Stimulated activated memory B cell treated with anti-CD40 and anti-IgM and Interleukin-4, amounts not matched to agents 10 μg/mL and 1 μg/mL and 100 μg/mL, for 72 hours (primary cell): ENCODE data around the gene SLCO4A1.

Experiments used
- ATAC-seq: fragments of 150-1000 bp; cut with Tn5 transposase; 2 replicates; pipeline ENCODE4 v1.10.0; 2021
- H3K27ac Mint-ChIP-seq: one replicate; pipeline ENCODE4 v1.8.0; 2022; ENCODE audit warnings: mild to moderate bottlenecking, mixed read lengths
- H3K27me3 Mint-ChIP-seq: one replicate; pipeline ENCODE4 v1.8.0; 2022; ENCODE audit warnings: mixed read lengths
- H3K36me3 Mint-ChIP-seq: one replicate; pipeline ENCODE4 v1.8.0; 2022; ENCODE audit warnings: mixed read lengths
- H3K4me1 Mint-ChIP-seq: one replicate; pipeline ENCODE4 v1.8.0; 2022; ENCODE audit warnings: mixed read lengths
- H3K4me3 Mint-ChIP-seq: one replicate; pipeline ENCODE4 v1.8.0; 2022; ENCODE audit warnings: mild to moderate bottlenecking, moderate library complexity, mixed read lengths
- H3K9me3 Mint-ChIP-seq: one replicate; pipeline ENCODE4 v1.8.0; 2022; ENCODE audit warnings: mixed read lengths

The SLCO4A1 gene

DNA sequence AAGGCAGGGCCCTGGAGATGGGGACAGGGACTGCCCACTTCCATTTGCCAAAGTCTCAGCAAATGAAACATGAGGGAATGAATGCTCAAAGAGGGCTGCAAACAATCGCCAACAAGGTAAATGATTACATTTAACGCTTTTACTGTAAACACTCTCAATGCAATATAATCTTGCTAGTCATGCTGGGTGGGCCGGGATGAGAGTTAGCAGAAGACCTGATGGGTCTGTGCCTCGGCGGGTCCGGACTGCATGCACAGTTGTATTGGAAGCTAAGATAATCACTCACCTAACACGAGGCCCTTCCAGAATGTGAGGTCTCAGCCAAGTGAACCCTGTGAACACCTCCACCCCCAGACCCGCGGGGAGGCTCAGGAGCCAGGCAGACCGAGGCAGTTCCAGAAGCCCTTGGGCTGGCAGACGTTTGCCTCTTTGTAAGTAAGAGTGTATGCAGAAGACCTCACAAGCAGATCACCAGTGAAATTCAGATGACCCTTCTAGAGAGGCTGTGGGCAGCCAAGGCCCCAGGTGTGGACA lies 4.7 kb upstream of the SLCO4A1 start:
- H3K4me1 Mint-ChIP-seq = peaks cover 12% of the 10 kb centered on the region
- no peak overlapping the region for H3K27ac Mint-ChIP-seq
- H3K36me3 Mint-ChIP-seq = no peaks in the 10 kb centered on the region
- H3K27me3 Mint-ChIP-seq = peaks cover 36% of the 10 kb centered on the region
- H3K4me3 Mint-ChIP-seq = no peak overlapping the region
- ATAC-seq = no peak
- no peaks in the 10 kb centered on the region for H3K9me3 Mint-ChIP-seq

DNA sequence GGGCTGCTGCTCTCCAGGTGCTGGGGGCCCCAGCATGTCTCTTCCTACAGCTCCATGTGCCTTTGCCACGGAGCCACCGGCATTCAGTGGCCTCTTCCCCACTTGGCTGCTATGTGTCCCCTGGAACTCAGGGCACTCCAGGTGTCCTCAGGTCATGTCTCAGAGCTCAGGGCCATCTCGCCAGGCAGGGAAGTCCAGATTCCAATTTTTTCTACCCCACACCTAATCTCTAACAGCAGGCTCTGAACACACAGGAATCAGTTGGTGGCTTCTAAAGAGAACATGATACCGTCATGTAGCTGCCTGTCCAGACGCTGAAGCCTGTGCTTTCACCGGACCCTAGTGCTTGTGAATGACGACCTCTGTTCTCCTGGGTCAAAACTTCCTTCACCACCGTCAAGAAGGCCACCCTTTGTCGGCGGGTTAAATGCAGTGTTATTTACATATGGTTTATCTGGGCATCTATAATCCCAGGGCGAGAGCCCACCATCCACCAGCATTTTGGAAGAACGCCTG lies 4.2 kb upstream of the SLCO4A1 start:
- H3K36me3 Mint-ChIP-seq = no peaks in the 10 kb centered on the region
- H3K4me1 Mint-ChIP-seq = peaks cover 10% of the 10 kb centered on the region
- H3K4me3 Mint-ChIP-seq = no peak overlapping the region
- ATAC-seq = no peak
- H3K27me3 Mint-ChIP-seq = peaks cover 30% of the 10 kb centered on the region
- H3K27ac Mint-ChIP-seq = no peak overlapping the region
- H3K9me3 Mint-ChIP-seq = no peaks in the 10 kb centered on the region

DNA sequence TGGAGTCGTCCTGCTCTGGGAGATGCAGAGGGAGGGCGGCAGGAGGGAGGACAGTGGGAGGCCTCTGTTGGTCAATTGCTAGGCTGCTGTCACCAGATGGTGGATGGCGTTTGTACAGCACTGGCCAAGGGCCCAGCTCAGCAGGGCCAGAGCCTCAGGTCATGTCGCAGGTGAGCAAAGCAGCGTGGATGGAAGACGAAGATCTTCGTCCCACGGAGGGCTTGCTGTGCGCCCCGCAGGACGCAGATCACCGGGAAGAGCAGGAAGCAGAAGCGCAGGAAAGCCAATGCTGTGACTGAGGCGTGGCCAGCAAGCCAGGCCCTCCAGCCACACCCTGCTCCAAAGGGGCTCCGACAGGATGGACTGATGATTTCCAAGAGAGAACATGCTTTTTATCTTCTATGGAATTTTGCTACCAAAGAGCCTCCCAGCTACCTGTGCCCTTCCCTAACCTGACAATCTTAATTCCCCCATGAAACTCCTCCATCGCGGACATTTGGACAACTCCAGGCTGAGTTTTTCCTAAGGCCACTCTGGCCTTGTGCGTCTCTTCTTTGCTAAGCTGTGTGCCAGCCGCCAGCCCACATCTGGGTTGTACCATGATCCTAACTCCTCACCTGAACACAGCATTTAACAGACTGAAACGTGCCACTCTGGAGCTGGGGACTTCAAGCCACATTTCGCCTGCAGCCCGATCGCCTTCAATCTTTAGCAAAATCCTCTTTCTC lies 3.5 kb upstream of the SLCO4A1 start:
- H3K27ac Mint-ChIP-seq = no peak overlapping the region
- H3K9me3 Mint-ChIP-seq = no peaks in the 10 kb centered on the region
- peaks cover 23% of the 10 kb centered on the region for H3K27me3 Mint-ChIP-seq
- peaks cover 17% of the 10 kb centered on the region for H3K4me1 Mint-ChIP-seq
- no peaks in the 10 kb centered on the region for H3K36me3 Mint-ChIP-seq
- ATAC-seq = no peak
- H3K4me3 Mint-ChIP-seq = no peak overlapping the region

DNA sequence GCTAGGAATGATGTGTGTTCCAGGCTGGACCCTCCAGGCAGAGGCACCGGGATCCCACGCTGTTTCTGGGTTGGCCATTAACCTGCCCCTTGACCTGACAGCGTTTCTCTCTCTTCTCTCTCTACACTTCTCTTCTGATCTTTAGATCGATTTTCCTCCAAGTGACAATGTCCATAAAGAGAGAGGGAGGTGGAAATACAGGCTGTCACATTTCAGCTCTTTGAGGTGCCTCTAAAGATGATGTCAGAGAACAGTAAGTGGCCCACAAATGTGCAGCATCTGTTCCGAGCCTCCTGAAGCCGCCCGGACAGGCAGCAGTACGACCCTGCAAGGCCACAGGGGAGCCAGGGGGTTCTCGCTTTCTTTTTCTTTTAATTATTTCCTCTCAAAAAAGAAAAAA lies 2.5 kb upstream of the SLCO4A1 start:
- Mint-ChIP-seq H3K27ac (no peak overlapping the region), H3K9me3 (no peaks in the 10 kb centered on the region), H3K4me3 (no peak overlapping the region), H3K27me3 (peaks cover 17% of the 10 kb centered on the region), H3K36me3 (no peaks in the 10 kb centered on the region), H3K4me1 (peaks cover 26% of the 10 kb centered on the region)
- no peak for ATAC-seq

DNA sequence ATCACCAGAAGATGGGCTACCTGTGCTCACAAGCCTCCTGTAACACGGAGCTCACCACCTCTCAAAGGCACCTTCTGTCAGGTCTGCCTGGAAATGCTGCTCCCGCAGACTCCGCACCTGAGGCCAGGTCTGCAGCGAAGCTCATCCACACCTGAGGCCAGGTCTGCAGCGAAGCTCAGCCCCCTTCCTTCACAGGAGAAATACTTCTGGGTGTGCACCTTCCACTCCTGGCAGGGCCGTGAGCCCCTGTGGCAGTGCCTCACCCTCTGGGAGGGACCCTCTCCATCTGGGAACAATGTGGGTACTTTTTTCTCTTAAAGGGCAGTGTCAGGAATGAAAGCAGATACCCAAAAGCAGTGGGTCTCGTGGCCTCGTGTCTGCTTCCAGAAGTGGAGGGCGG lies 1.4 kb upstream of the SLCO4A1 start:
- Mint-ChIP-seq H3K9me3 (no peaks in the 10 kb centered on the region), H3K27me3 (peaks cover 6% of the 10 kb centered on the region), H3K4me3 (no peak overlapping the region), H3K36me3 (no peaks in the 10 kb centered on the region), H3K27ac (peak overlapping the region; percentile 79), H3K4me1 (peaks cover 28% of the 10 kb centered on the region)
- no peak for ATAC-seq

DNA sequence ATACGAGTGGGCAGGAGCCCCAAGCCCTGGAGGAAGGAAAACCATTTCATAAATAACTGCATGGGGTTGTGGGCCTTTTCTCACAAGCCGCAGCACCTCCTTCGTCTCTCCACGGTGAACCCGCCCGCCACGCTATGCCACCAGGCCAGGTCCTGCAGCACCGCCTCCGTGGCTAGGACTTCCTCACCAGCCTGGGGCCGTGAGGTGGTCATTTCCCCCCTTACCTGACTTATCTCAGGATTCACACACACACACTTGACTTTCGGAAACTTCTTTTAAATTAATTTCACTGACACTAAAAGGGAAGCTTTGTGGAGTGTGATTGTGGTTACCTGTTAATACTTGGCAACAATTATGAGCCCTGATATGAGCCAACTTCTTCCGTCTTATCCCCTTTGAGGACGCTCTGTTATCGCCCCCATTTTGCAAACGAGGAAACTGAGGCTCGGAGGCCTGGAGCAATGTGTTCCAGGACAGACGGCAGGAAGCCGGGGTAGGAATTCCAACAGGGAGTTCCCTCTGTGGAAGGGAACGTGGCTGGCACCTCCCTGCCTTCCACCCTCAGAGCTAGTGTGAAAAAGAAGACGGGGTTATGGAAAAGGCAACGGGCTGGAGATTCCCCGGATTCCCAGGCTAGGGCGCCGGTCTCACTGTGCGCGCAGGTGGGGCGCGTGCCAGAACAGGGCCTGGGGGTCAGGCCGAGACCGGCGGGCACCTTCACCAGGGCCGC lies 817 bp upstream of the SLCO4A1 start:
- H3K27ac Mint-ChIP-seq = peak overlapping the region; percentile 79
- H3K36me3 Mint-ChIP-seq = no peaks in the 10 kb centered on the region
- peaks cover under 1% of the 10 kb centered on the region for H3K27me3 Mint-ChIP-seq
- H3K4me3 Mint-ChIP-seq = peak overlapping the region; percentile 84
- no peak for ATAC-seq
- H3K4me1 Mint-ChIP-seq = peaks cover 32% of the 10 kb centered on the region
- no peaks in the 10 kb centered on the region for H3K9me3 Mint-ChIP-seq

DNA sequence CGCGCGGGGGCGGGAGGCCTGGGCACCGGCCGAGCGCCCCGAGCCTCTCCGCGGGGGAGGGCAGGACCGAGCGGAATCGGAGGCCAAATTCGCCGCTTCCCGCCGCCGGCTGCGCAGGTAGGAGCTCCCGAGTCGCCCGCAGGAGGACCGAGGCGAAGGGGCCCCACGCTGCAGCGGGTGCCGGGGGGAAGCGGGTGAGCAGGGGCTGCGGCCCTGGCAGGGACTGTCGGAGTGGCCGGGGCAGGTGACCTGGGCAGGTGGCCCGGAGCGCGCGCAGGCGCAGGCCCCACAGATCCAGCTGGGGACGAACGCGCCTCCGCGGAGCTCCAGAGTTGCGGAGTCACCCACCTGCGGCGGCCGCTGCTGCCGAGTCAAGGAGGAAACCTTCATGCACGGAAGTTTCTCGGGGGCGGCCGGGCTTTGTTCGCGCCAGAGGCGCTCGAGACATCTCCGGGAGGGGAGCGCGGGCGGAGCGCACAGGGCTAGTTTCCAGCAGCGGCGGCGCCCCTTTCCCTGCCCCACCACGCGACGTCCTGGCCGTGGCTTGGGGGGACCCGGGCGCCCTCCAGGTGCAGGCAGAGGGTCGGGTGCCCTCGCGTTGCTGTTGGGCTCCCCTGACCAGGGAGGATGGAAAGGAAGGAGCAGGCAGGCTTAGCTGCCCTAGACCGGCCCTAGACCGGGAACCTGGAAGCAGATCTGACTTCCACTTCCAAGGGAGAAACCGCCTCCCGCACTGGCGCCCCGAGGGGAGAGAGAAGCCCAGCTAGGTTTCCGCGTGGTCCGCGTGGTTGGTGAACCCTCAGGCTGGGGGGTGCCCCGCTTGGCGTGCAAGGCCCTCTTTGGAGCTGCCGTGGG lies 590 bp downstream of the SLCO4A1 start:
- no peaks in the 10 kb centered on the region for H3K9me3 Mint-ChIP-seq
- peak overlapping the region; percentile 84 for H3K4me3 Mint-ChIP-seq
- H3K36me3 Mint-ChIP-seq = no peaks in the 10 kb centered on the region
- H3K27ac Mint-ChIP-seq = peak overlapping the region; percentile 79
- peaks cover 46% of the 10 kb centered on the region for H3K4me1 Mint-ChIP-seq
- H3K27me3 Mint-ChIP-seq = no peaks in the 10 kb centered on the region
- peak; percentile 38 for ATAC-seq

DNA sequence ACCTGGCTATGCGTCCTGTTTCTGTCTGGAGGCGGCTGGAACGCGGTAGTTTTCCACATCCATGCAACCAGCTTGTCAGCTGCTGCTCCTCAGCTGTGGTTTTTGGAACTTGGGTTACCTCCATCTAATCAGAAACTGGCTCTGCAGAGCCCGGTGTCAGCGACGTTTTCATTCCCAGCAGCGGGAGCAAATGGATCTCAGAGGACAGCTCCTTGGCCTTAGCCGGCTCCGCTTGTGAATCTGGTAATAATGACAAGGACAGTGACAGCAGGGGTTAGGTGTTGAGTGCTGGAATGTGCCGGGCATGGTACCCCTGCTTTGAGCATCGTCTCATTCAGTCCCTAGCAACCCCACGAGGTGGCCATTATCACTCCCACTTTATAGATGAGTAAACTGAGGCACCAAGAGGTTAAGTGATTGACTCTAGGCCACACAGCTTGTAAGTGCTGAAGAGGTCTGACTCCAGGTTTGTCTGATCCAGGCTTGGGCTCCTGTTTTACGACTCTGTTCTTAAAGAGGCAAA lies 1.3 kb downstream of the SLCO4A1 start:
- H3K9me3 Mint-ChIP-seq = no peaks in the 10 kb centered on the region
- no peaks in the 10 kb centered on the region for H3K27me3 Mint-ChIP-seq
- no peak for ATAC-seq
- H3K27ac Mint-ChIP-seq = no peak overlapping the region
- H3K4me3 Mint-ChIP-seq = peak overlapping the region; percentile 84
- H3K4me1 Mint-ChIP-seq = peaks cover 49% of the 10 kb centered on the region
- no peaks in the 10 kb centered on the region for H3K36me3 Mint-ChIP-seq

DNA sequence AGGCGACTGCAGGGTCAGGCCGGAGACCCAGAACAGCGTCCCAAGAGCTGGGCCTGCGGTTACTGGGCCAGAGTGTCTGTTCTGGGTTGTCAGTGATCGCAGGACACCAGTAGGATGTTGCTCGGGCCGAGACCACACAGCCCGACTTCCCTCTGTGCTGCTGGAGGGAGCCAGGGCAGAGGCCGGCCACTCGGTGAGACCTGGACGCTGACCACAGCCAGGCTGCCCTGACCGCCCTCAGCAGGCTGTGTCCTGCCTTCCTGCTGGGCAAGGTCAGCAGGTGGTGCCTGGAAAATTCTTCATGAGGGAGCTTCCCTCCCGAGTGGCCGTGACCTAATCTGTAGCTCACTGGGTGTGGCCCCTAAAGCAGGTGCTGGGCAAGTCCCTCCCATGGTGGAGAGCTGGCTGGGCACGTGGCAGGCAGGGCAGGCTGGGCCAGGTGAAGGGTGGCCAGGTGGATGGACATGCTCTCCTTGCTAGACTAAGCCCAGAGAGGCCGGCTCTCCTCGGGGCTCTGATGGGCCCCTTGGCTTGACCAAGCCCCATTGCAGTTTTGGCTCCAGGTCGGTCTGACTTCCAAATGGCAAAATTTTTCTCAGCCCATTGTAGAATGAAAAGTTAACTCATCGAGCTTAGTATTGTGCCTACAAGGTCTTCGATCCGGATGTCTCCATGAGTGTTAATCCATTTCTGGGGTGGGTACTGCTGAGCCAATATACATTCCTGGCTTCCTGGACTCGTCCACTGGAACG lies 1.9 kb downstream of the SLCO4A1 start:
- Mint-ChIP-seq H3K27ac (no peak overlapping the region), H3K36me3 (no peaks in the 10 kb centered on the region), H3K9me3 (no peaks in the 10 kb centered on the region), H3K4me3 (peak overlapping the region; percentile 84), H3K4me1 (peaks cover 55% of the 10 kb centered on the region), H3K27me3 (no peaks in the 10 kb centered on the region)
- ATAC-seq = no peak

DNA sequence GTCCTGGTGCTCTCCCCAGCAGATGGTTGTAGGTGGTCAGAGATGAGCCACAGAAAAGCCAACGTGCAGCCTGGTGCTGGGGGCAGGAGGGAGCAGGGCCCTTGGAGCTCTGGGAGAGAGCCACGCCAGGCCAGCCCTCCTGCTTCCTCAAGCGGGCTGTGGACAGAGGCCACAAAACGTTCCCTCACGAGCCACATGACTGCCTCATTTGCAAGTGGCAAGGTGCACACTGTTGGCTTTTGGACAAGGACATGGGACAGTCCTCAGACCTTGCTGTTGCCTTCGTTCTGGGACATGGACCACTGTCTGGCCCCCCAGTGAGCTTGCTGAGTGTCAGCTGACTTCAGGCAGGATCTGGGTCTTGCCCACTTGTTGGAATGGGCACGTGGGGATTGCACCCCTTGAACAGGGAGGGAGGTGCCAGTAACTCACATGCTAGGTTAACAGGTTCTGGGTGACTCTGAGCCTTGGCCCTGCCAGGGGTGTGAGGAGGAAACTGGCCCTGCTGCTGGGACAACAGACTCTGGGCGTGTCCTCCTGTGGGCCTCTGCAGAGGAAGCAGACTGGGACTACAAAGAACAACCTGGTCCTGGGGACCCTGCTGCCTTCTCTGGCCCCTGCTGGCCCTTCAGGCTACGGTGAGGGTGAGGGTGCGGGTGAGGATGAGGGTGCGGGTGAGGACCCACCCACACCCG lies 2.6 kb downstream of the SLCO4A1 start:
- H3K27me3 Mint-ChIP-seq = no peaks in the 10 kb centered on the region
- H3K4me3 Mint-ChIP-seq = peak overlapping the region; percentile 39
- H3K9me3 Mint-ChIP-seq = no peaks in the 10 kb centered on the region
- H3K4me1 Mint-ChIP-seq = peaks cover 60% of the 10 kb centered on the region
- no peak overlapping the region for H3K27ac Mint-ChIP-seq
- H3K36me3 Mint-ChIP-seq = peaks cover 4% of the 10 kb centered on the region
- no peak for ATAC-seq

DNA sequence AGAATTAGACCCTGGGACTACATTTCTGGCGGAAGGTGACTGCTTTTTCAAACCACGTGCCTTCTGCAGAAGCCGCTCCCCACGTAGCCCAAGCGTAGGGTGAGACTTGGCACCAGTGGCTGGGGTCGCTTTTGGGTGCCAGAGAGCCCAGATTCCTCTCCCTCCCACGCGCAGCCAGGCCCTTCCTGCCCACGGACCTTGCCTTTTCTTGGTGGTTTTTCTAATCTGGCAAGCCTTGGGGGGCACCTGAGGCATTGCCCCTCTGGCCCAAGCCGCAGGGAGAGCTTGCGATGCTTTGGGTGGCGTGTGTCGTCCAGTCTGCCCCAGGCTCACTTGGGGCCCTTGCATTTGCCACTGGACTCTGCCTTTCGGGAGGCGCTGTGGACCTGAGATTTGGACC lies 3.3 kb downstream of the SLCO4A1 start:
- Mint-ChIP-seq H3K9me3 (no peaks in the 10 kb centered on the region), H3K4me3 (no peak overlapping the region), H3K27ac (no peak overlapping the region), H3K4me1 (peaks cover 66% of the 10 kb centered on the region), H3K27me3 (no peaks in the 10 kb centered on the region), H3K36me3 (peaks cover 5% of the 10 kb centered on the region)
- ATAC-seq = no peak

DNA sequence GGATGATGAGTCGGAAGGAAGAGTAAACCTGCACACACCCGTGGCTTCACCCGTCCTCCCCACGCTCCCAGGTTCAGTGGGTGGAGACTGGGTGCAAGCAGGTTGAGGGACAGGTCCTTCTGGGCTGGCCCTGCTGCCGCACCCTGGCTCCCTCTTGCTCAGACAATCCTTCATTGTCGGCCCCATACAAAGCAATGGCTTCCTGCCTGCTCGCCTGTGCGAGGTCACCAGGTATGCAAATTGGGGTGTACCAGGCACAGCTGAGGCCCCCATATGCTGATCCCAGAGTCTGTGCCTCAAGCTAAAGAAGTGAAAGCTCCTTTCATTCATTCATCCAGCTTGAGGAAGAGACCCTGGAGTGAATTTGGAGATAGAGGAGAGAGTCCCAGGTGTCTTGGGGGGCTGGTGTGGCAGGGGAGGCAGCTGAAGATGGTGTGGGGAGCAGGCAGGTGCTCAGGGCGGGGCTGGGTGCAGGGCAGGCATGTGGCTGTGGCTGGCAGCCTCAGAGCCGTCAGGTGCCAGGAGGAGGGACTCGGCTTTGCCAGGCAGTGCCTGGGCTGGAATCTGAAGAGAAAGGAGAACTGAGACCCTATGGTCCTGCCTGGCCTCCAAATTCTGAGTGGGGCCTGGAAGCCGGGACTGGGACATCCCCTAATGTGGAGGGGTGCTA lies 4.7 kb downstream of the SLCO4A1 start:
- Mint-ChIP-seq H3K27me3 (no peaks in the 10 kb centered on the region), H3K4me1 (peaks cover 71% of the 10 kb centered on the region), H3K36me3 (peaks cover 5% of the 10 kb centered on the region), H3K27ac (peak overlapping the region; percentile 74), H3K9me3 (no peaks in the 10 kb centered on the region), H3K4me3 (peak overlapping the region; percentile 15)
- ATAC-seq = no peak

DNA sequence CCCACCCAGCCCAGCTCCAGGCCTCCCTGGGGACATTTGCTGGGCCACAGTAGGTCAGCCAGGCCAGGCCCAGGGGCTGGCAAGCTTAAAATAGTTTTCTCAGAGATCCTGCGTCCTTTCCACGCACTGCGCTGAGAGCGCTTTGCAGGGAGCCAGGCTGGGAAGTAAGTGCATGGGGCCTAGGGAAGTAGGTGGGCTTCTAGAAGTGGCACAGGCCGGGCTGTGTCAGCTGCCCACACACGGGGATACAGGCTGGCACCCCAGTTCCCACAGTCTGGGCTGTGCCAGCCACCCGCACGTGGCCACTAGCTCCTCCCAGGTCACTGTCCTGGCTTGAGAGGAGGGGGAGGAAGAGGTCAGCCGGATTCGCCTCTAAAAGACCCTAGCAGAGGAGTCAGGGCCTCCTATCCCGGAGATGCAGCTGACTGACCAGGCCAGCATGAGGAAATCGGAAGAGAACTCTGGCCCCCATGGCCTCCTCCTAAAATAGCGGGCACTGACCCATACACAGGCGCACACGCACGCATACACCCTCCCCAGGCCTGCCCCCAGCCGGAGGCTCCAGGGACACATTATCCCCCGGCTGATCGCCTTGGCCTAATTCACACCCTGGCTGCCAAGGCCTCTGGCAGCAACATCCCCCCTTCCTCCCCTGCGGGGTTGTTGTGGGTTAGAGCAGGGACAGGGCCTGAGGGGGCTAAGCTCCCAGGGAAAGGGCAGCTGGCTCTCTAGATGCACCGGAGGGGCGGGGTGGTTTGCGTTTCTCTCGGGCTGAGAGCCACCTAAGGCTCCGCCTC lies 5.4 kb downstream of the SLCO4A1 start:
- Mint-ChIP-seq H3K27me3 (no peaks in the 10 kb centered on the region), H3K27ac (peak overlapping the region; percentile 74), H3K4me3 (no peak overlapping the region), H3K36me3 (peaks cover 5% of the 10 kb centered on the region), H3K4me1 (peaks cover 79% of the 10 kb centered on the region), H3K9me3 (no peaks in the 10 kb centered on the region)
- ATAC-seq = no peak
